Measurements from ENCODE around the gene AKAP13. TPM values are rescaled to one million over a fixed set of nuclear protein-coding genes. Genes with fewer than 3 reads are reported as not detected.
A peak's percentile ranks its signal among the peaks of the same experiment; 100 is the strongest.
"Not testable (repeated sequence)": the region's sequence is repeated elsewhere in the genome, so short reads cannot be mapped to it uniquely, and the experiment has no call there.

The AKAP13 gene
- polyA plus RNA-seq, 3 donors = 79.6 to 92.8 (median 87.3) TPM

- no peak for DNase-seq (ENCODE audit: low read depth in 3 of 3, low spot score in 2 of 3)
Measured at GRCh38 chr15:85792102-85792731, 411.8 kb downstream of the AKAP13 start.

GRCh38 chr15:85792912-85793590 is 412.6 kb downstream of the AKAP13 start:
- DNase-seq (ENCODE audit: low read depth in 3 of 3, low spot score in 2 of 3) = no peak

GRCh38 chr15:85793641-85794597 is 413.5 kb downstream of the AKAP13 start:
- DNase-seq (ENCODE audit: low read depth in 3 of 3, low spot score in 2 of 3) = no peak

- DNase-seq (ENCODE audit: low read depth in 3 of 3, low spot score in 2 of 3) = peak; percentile 74 to 89 (median 81)
Measured at GRCh38 chr15:85794598-85795336, 414.4 kb downstream of the AKAP13 start, which contains the start of gene KLHL25. Gene KLHL25 (minus strand): TSS chr15:85794925. CDS start chr15:85769810, 25,115 bp downstream.

GRCh38 chr15:85795337-85796305 is 415.2 kb downstream of the AKAP13 start:
- DNase-seq (ENCODE audit: low read depth in 3 of 3, low spot score in 2 of 3) = no peak

GRCh38 chr15:85796371-85796770 is 416.0 kb downstream of the AKAP13 start:
- not testable (repeated sequence) for DNase-seq (ENCODE audit: low read depth in 3 of 3, low spot score in 2 of 3)
